ENCODE data around the gene SUMF1. TPM values are rescaled to one million over a fixed set of nuclear protein-coding genes. Genes with fewer than 3 reads are reported as not detected.

The SUMF1 gene
- total and polyA plus RNA-seq, 2 of the 4 experiments (the other 2 are of a cell fraction) = 26.3 to 38.4 TPM

DNA sequence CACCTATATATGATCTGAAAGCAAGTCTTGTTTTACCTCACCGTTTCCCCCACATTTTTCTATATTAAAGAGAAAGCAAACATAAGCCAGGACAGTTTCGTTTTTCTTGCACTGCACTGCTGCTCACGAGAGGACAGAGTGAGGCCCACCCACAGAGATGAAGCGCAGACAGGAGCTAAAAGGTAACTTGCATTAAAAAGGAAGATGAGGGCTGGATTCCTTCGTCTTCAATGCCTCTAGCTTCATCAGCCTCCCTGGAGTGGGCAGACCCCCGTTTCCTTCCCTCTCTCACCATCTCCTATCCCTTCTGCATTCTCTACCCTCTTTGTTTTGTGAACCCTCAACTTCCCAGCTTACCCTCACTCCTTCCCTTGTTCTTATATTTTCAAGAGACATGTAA is 18.9 kb downstream of the SUMF1 start:
- in situ Hi-C loops (cut with MboI; ENCODE audit: low sequenced_read_pairs) = no loop called here
- no peak overlapping the region for H3K4me3 ChIP-seq (ENCODE audit: insufficient read depth, low read depth, low read length)
- DNase-seq (no peak), ATAC-seq (ENCODE audit: low read depth) (no peak)
- peaks cover 0 to 3% of the 10 kb centered on the region in 2 experiments; a peak in 1 of 4 replicates for H3K79me1 ChIP-seq (ENCODE audit: low read depth in 1 of 2, low read length in 2 of 2)
- H3K4me1 ChIP-seq (ENCODE audit: control insufficient read depth, insufficient read depth, low read length) = no peaks in the 10 kb centered on the region
- H2BK5ac ChIP-seq (ENCODE audit: low read depth, low read length, poor library complexity, severe bottlenecking) = no peak overlapping the region
- H3K56ac ChIP-seq (ENCODE audit: extremely low read depth, insufficient read depth, low read length) = no peak overlapping the region
- H4K8ac ChIP-seq (ENCODE audit: low read depth in 2 of 2, low read length in 2 of 2) = no peak overlapping the region
- H3K9ac ChIP-seq (ENCODE audit: low read depth, low read length) = no peak overlapping the region
- no peak overlapping the region for H3K27ac ChIP-seq (ENCODE audit: insufficient read depth, low read length)
- WGBS, 2 experiments (ENCODE audit: extremely low coverage in 2 of 2, insufficient read length in 1 of 2) = no CpG with 5 or more reads among the region's 6 CpGs
- H3K36me3 ChIP-seq (ENCODE audit: control insufficient read depth, insufficient read depth, low read length) = peaks cover 10% of the 10 kb centered on the region
- H2BK120ac ChIP-seq (ENCODE audit: low read depth, low read length) = no peak overlapping the region
- TF ChIP-seq FOS (IDR thresholded peaks at IDR 0.05; ENCODE audit: low read depth, low read length) (no peak), MXI1 (IDR thresholded peaks at IDR 0.05; ENCODE audit: borderline replicate concordance, low read depth, low read length) (no peak), SMC3 (IDR thresholded peaks at IDR 0.05; ENCODE audit: low read depth, low read length) (no peak), MAFK (IDR thresholded peaks at IDR 0.05; ENCODE audit: low read depth, low read length) (no peak), RAD21 (IDR thresholded peaks at IDR 0.05; ENCODE audit: low read length) (no peak), RCOR1 (IDR thresholded peaks at IDR 0.05; ENCODE audit: insufficient replicate concordance, low read length) (no peak), NFE2L2 (IDR thresholded peaks at IDR 0.05; ENCODE audit: low read depth, low read length) (no peak), CEBPB (IDR thresholded peaks at IDR 0.05; ENCODE audit: low read depth, low read length) (no peak), CHD1 (IDR thresholded peaks at IDR 0.05; ENCODE audit: low read depth, low read length) (no peak), POLR2A (IDR thresholded peaks at IDR 0.05; ENCODE audit: low read depth, low read length) (no peak), MAZ (IDR thresholded peaks at IDR 0.05; ENCODE audit: borderline replicate concordance, low read depth, low read length) (no peak), RFX5 (IDR thresholded peaks at IDR 0.05; ENCODE audit: low read depth, low read length) (no peak)
- TF ChIP-seq, protein P1, sequence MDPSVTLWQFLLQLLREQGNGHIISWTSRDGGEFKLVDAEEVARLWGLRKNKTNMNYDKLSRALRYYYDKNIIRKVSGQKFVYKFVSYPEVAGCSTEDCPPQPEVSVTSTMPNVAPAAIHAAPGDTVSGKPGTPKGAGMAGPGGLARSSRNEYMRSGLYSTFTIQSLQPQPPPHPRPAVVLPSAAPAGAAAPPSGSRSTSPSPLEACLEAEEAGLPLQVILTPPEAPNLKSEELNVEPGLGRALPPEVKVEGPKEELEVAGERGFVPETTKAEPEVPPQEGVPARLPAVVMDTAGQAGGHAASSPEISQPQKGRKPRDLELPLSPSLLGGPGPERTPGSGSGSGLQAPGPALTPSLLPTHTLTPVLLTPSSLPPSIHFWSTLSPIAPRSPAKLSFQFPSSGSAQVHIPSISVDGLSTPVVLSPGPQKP (IDR thresholded peaks at IDR 0.05; ENCODE audit: borderline replicate concordance, low read depth, low read length) = no peak
- TF ChIP-seq, protein P2, sequence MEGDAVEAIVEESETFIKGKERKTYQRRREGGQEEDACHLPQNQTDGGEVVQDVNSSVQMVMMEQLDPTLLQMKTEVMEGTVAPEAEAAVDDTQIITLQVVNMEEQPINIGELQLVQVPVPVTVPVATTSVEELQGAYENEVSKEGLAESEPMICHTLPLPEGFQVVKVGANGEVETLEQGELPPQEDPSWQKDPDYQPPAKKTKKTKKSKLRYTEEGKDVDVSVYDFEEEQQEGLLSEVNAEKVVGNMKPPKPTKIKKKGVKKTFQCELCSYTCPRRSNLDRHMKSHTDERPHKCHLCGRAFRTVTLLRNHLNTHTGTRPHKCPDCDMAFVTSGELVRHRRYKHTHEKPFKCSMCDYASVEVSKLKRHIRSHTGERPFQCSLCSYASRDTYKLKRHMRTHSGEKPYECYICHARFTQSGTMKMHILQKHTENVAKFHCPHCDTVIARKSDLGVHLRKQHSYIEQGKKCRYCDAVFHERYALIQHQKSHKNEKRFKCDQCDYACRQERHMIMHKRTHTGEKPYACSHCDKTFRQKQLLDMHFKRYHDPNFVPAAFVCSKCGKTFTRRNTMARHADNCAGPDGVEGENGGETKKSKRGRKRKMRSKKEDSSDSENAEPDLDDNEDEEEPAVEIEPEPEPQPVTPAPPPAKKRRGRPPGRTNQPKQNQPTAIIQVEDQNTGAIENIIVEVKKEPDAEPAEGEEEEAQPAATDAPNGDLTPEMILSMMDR (conservative IDR thresholded peaks at IDR 0.05; ENCODE audit: low read depth, low read length) = no peak
- TF ChIP-seq, protein P3, sequence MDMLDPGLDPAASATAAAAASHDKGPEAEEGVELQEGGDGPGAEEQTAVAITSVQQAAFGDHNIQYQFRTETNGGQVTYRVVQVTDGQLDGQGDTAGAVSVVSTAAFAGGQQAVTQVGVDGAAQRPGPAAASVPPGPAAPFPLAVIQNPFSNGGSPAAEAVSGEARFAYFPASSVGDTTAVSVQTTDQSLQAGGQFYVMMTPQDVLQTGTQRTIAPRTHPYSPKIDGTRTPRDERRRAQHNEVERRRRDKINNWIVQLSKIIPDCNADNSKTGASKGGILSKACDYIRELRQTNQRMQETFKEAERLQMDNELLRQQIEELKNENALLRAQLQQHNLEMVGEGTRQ (IDR thresholded peaks at IDR 0.05; ENCODE audit: low read depth, low read length) = no peak
- H3K14ac ChIP-seq (replicated peaks; ENCODE audit: low read depth, low read length) = no peak overlapping the region
- dilution Hi-C loops (cut with HindIII; ENCODE audit: low sequenced_read_pairs, unreplicated experiment) = no loop called here
- ChIA-PET POLR2A (ENCODE audit: unreplicated experiment) (interaction anchor here (0.6 kb wide), 1 partner anchor 811 kb away, joined by 4 read pairs; no protein-coding TSS in a partner anchor), CTCF (no interaction called here)
- intact Hi-C loops (cut with micrococcal nuclease) = no loop called here
- no peak overlapping the region for H3K18ac ChIP-seq (ENCODE audit: low read depth, low read length)
- H3K9me3 ChIP-seq (ENCODE audit: control insufficient read depth, insufficient read depth, low read length) = no peaks in the 10 kb centered on the region
- no peak overlapping the region for H4K91ac ChIP-seq (ENCODE audit: insufficient read depth, low read depth, low read length)
- H3K23ac ChIP-seq (ENCODE audit: low read depth, low read length) = no peak overlapping the region
- H4K20me1 ChIP-seq (ENCODE audit: insufficient read depth, low read length) = no peaks in the 10 kb centered on the region
- no peak overlapping the region for H3K4ac ChIP-seq (ENCODE audit: low read depth, low read length)
- no peak overlapping the region for H2AK5ac ChIP-seq (ENCODE audit: low read depth, low read length)
- H2BK20ac ChIP-seq (ENCODE audit: low read depth, low read length) = no peak overlapping the region
- BruUV-seq (replicated peaks) = no TSS peak
- H2BK15ac ChIP-seq (ENCODE audit: low read depth, low read length) = no peak overlapping the region
- no peak overlapping the region for H2AK9ac ChIP-seq (replicated peaks; ENCODE audit: low read depth, low read length, poor library complexity)
- H3K9me1 ChIP-seq (ENCODE audit: insufficient read depth, low read length) = no peaks in the 10 kb centered on the region
- no peaks in the 10 kb centered on the region for H3K27me3 ChIP-seq (ENCODE audit: control insufficient read depth, insufficient read depth, low read length)
- H4K5ac ChIP-seq (ENCODE audit: low read depth, low read length) = no peak overlapping the region
- H2AFZ ChIP-seq (replicated peaks; ENCODE audit: low read length, poor library complexity) = no peak overlapping the region
- H3K4me2 ChIP-seq (ENCODE audit: low read depth, low read length) = no peak overlapping the region
